GM10248 (cell line): Measurements from ENCODE around the gene SF3A2.
A peak's percentile ranks its signal among the peaks of the same experiment; 100 is the strongest.

Source experiments
- CTCF ChIA-PET: fragments of 300-600 bp; sonication (Branson Sonifier 250); formaldehyde crosslinking; extraction: SDS; loops from one replicate; lab custom pipeline; 2021; ENCODE audit warnings: antibody characterized with exemption; lab: Yijun Ruan, JAX
- POLR2A ChIA-PET: fragments of 350-650 bp; sonication (Branson Sonifier 250); formaldehyde crosslinking; extraction: SDS; loops from one replicate; lab custom pipeline; 2020; ENCODE audit warnings: antibody characterized with exemption; lab: Yijun Ruan, JAX
- DNase-seq: peaks from one replicate; pipeline ENCODE4 v3.0.0; 2012; ENCODE audit errors: extremely low spot score
- CTCF ChIP-seq: IDR thresholded peaks from 2 replicates; pipeline ENCODE4 v1.5.1; 2012; ENCODE audit warnings: mild to moderate bottlenecking, low read depth; ENCODE audit errors: extremely low read depth, missing control alignments, control extremely low read depth

The SF3A2 gene

GRCh38 chr19:2207008-2207407 is 29.6 kb upstream of the SF3A2 start:
- POLR2A ChIA-PET = no interaction called here

GRCh38 chr19:2207991-2208860 is 28.4 kb upstream of the SF3A2 start:
- peak; percentile 32 for TF ChIP-seq CTCF
- POLR2A ChIA-PET = no interaction called here
- CTCF ChIA-PET = interaction anchor here (1.0 to 1.2 kb wide), 3 partner anchors 9 to 27 kb away, joined by 3 to 5 read pairs (median 4); partner anchors contain the start of gene PLEKHJ1

More at GRCh38 chr19:2207008-2207407, 29.6 kb upstream of the SF3A2 start:
- DNase-seq = no peak
- TF ChIP-seq CTCF = no peak
- CTCF ChIA-PET = interaction anchor here (1.1 kb wide), 1 partner anchor 8 kb away, joined by 4 read pairs; no protein-coding TSS in a partner anchor

DNA sequence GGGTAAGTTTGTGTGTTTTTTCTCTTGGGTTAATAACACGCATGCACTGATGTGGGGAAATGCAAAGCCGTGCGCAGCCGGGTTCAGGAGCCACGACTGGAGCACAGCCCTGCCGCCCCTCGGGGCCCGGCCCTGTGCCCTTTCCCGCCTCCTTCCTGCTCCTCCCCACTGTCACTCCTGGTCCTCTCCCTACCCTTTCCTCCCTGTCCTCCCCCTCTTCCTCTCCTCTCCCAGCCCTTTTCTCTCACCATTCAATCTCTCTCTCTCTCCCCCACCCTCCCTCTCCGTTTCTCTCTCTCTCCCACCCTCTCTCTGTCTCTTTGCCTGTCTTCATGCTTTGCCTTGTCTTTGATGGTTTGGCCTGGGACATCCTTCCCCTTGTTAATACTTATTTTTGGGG is 27.6 kb upstream of the SF3A2 start:
- TF ChIP-seq CTCF = no peak
- ChIA-PET POLR2A (no interaction called here), CTCF (interaction anchor here (1.0 to 1.2 kb wide), 2 partner anchors 10 to 27 kb away, joined by 3 to 5 read pairs; partner anchors contain the start of gene PLEKHJ1)
- no peak for DNase-seq

More at GRCh38 chr19:2207991-2208860, 28.4 kb upstream of the SF3A2 start:
- DNase-seq = peak; percentile 58

GRCh38 chr19:2209408-2209807 is 27.2 kb upstream of the SF3A2 start:
- CTCF ChIA-PET = interaction anchor here (1.2 kb wide), 1 partner anchor 26 kb away, joined by 5 read pairs; the partner anchor contains the start of gene PLEKHJ1
- POLR2A ChIA-PET = no interaction called here
- no peak for DNase-seq
- TF ChIP-seq CTCF = no peak

DNA sequence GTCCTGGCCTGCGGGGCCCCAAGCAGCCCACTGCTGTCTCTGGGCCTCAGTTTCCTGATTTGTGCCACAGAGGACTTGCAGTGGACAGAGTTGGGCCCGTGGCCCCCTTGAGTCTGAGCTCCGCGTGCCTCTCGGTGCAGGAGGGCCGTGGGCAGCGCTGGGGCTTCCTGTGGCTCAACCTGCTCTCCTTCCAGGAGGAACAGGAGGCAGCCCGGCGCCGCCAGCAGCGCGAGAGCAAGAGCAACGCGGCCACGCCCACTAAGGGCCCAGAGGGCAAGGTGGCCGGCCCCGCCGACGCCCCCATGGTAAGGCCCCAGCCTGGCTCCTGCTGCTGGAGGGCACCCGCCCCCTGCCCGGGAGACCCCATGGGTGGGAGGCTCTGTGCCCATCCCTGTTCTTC is 26.4 kb upstream of the SF3A2 start:
- ChIA-PET POLR2A (no interaction called here), CTCF (no interaction called here)
- no peak for TF ChIP-seq CTCF
- DNase-seq = no peak

DNA sequence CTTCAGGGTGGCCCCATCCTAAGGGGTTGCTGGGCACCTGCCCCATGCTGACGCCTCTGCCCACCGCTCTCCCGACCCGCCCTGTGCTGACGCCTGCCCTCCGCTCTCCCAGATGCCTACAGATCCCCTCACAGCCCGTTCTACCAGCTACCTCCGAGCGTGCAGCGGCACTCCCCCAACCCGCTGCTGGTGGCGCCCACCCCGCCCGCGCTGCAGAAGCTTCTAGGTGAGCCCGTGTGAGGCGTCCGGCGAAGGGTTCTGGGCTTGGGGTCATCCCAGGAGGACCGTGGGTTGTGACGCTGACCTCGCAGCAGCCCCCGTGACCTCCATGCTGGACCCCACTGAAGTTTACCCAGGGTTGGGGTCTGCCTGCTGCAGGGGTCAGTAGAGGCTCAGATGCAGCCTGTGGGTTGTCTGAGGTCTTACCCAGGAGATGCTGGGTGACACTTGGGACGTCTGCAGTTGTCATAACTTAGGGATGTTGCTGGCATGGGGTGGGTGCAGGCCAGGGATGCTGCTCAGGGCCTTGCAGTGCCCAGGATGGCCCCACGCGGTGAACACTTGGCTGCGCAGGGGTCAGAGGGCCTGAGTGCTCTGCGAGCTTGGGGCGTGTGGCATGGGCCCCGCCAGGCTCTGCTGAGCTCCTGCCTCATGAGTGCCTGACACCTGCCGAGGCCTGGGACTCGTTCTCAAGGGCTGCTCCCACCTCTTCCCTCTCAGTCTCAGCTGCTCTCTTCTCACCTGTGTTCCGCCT is 25.5 kb upstream of the SF3A2 start:
- ChIA-PET CTCF (interaction anchor here (1.1 to 1.2 kb wide), 2 partner anchors 29 to 37 kb away, joined by 3 read pairs; no protein-coding TSS in a partner anchor), POLR2A (no interaction called here)
- no peak for DNase-seq
- no peak for TF ChIP-seq CTCF
